Activated naive CD8-positive, alpha-beta T cell treated with anti-CD3 and anti-CD28 coated beads for 36 hours (primary cell): ENCODE results near the gene SAMD15. TPM values are rescaled to one million over a fixed set of nuclear protein-coding genes. Genes with fewer than 3 reads are reported as not detected.
"Not testable (repeated sequence)": the region's sequence is repeated elsewhere in the genome, so short reads cannot be mapped to it uniquely, and the experiment has no call there.

ENCODE experiments used
- DNase-seq: peaks from one replicate; pipeline ENCODE4 v3.0.0; 2021
- H3K27ac Mint-ChIP-seq: one replicate; pipeline ENCODE4 v1.8.0; 2022; ENCODE audit warnings: mild to moderate bottlenecking, moderate library complexity, mixed read lengths
- H3K27me3 Mint-ChIP-seq: one replicate; pipeline ENCODE4 v1.8.0; 2022; ENCODE audit warnings: mild to moderate bottlenecking, mixed read lengths
- H3K36me3 Mint-ChIP-seq: one replicate; pipeline ENCODE4 v1.8.0; 2021; ENCODE audit warnings: mild to moderate bottlenecking, mixed read lengths
- H3K4me1 Mint-ChIP-seq: one replicate; pipeline ENCODE4 v1.8.0; 2021; ENCODE audit warnings: mixed read lengths
- H3K4me3 Mint-ChIP-seq: one replicate; pipeline ENCODE4 v1.8.0; 2022; ENCODE audit warnings: mild to moderate bottlenecking, moderate library complexity, mixed read lengths
- H3K9me3 Mint-ChIP-seq: one replicate; pipeline ENCODE4 v1.8.0; 2022; ENCODE audit warnings: mixed read lengths
- total RNA-seq, 2 experiments: library from RNA; stranded (reverse); gene quantifications; one replicate each; pipeline ENCODE4 v1.2.3, GENCODE V29; 2021

SAMD15 gene
- total RNA-seq, 2 experiments from 2014 or later: 0.34 to 0.45 TPM

- Mint-ChIP-seq H3K9me3 (no peaks in the 10 kb centered on the region), H3K4me3 (no peak overlapping the region), H3K36me3 (no peaks in the 10 kb centered on the region), H3K27ac (no peak overlapping the region), H3K27me3 (no peaks in the 10 kb centered on the region), H3K4me1 (peaks cover 12% of the 10 kb centered on the region)
- DNase-seq: no peak
Observed at GRCh38 chr14:77409131-77409533, 32.0 kb downstream of the SAMD15 start.

GRCh38 chr14:77415403-77416030 is 38.3 kb downstream of the SAMD15 start:
- H3K27me3 Mint-ChIP-seq, H3K4me3 Mint-ChIP-seq, H3K36me3 Mint-ChIP-seq, H3K27ac Mint-ChIP-seq, H3K4me1 Mint-ChIP-seq, DNase-seq: not testable (repeated sequence)
- peaks cover 19% of the 10 kb centered on the region for H3K9me3 Mint-ChIP-seq

- H3K9me3 Mint-ChIP-seq: peaks cover 20% of the 10 kb centered on the region
- H3K4me1 Mint-ChIP-seq, H3K4me3 Mint-ChIP-seq, H3K36me3 Mint-ChIP-seq, H3K27ac Mint-ChIP-seq, DNase-seq, H3K27me3 Mint-ChIP-seq: not testable (repeated sequence)
Observed at GRCh38 chr14:77416098-77416497, 38.9 kb downstream of the SAMD15 start.

GRCh38 chr14:77416836-77417235 is 39.7 kb downstream of the SAMD15 start:
- Mint-ChIP-seq H3K36me3 (peaks cover 17% of the 10 kb centered on the region), H3K27me3 (no peaks in the 10 kb centered on the region), H3K4me1 (no peaks in the 10 kb centered on the region), H3K4me3 (no peak overlapping the region), H3K9me3 (peaks cover 20% of the 10 kb centered on the region), H3K27ac (no peak overlapping the region)
- DNase-seq: no peak

- no peaks in the 10 kb centered on the region for H3K27me3 Mint-ChIP-seq
- H3K36me3 Mint-ChIP-seq: peaks cover 48% of the 10 kb centered on the region
- peaks cover 20% of the 10 kb centered on the region for H3K9me3 Mint-ChIP-seq
- no peak for DNase-seq
- H3K27ac Mint-ChIP-seq: no peak overlapping the region
- no peak overlapping the region for H3K4me3 Mint-ChIP-seq
- no peaks in the 10 kb centered on the region for H3K4me1 Mint-ChIP-seq
Observed at GRCh38 chr14:77421201-77421600, 44.0 kb downstream of the SAMD15 start.

GRCh38 chr14:77423423-77423822 is 46.2 kb downstream of the SAMD15 start, which contains the start of gene NOXRED1:
Gene NOXRED1, minus strand, starts transcription at chr14:77423523. Its CDS starts 634 bp downstream, at chr14:77422889.
- no peaks in the 10 kb centered on the region for H3K4me1 Mint-ChIP-seq
- H3K36me3 Mint-ChIP-seq: peaks cover 60% of the 10 kb centered on the region
- H3K27ac Mint-ChIP-seq: no peak within 1 kb of the TSS
- H3K4me3 Mint-ChIP-seq: no peak within 1 kb of the TSS
- no peak for DNase-seq
- H3K9me3 Mint-ChIP-seq: peaks cover 12% of the 10 kb centered on the region
- no peaks in the 10 kb centered on the region for H3K27me3 Mint-ChIP-seq

- Mint-ChIP-seq H3K4me3 (no peak overlapping the region), H3K27me3 (no peaks in the 10 kb centered on the region), H3K9me3 (peaks cover 6% of the 10 kb centered on the region), H3K27ac (no peak overlapping the region), H3K36me3 (peaks cover 62% of the 10 kb centered on the region), H3K4me1 (no peaks in the 10 kb centered on the region)
- no peak for DNase-seq
Observed at GRCh38 chr14:77424862-77425261, 47.7 kb downstream of the SAMD15 start.

- Mint-ChIP-seq H3K27me3 (no peaks in the 10 kb centered on the region), H3K9me3 (no peaks in the 10 kb centered on the region), H3K36me3 (peaks cover 55% of the 10 kb centered on the region), H3K27ac (no peak overlapping the region), H3K4me3 (no peak overlapping the region), H3K4me1 (no peaks in the 10 kb centered on the region)
- DNase-seq: no peak
Observed at GRCh38 chr14:77426396-77426795, 49.2 kb downstream of the SAMD15 start.

GRCh38 chr14:77436042-77436441 is 58.9 kb downstream of the SAMD15 start:
- Mint-ChIP-seq H3K27ac (no peak overlapping the region), H3K4me1 (no peaks in the 10 kb centered on the region), H3K36me3 (peaks cover 11% of the 10 kb centered on the region), H3K4me3 (no peak overlapping the region), H3K9me3 (no peaks in the 10 kb centered on the region), H3K27me3 (no peaks in the 10 kb centered on the region)
- DNase-seq: no peak

GRCh38 chr14:77438596-77438995 is 61.4 kb downstream of the SAMD15 start:
- peaks cover 11% of the 10 kb centered on the region for H3K36me3 Mint-ChIP-seq
- no peaks in the 10 kb centered on the region for H3K9me3 Mint-ChIP-seq
- DNase-seq: no peak
- no peak overlapping the region for H3K4me3 Mint-ChIP-seq
- H3K27me3 Mint-ChIP-seq: no peaks in the 10 kb centered on the region
- no peaks in the 10 kb centered on the region for H3K4me1 Mint-ChIP-seq
- H3K27ac Mint-ChIP-seq: no peak overlapping the region

GRCh38 chr14:77439861-77440260 is 62.7 kb downstream of the SAMD15 start:
- Mint-ChIP-seq H3K27ac (no peak overlapping the region), H3K9me3 (no peaks in the 10 kb centered on the region), H3K27me3 (no peaks in the 10 kb centered on the region), H3K4me1 (no peaks in the 10 kb centered on the region), H3K4me3 (no peak overlapping the region), H3K36me3 (peaks cover 16% of the 10 kb centered on the region)
- no peak for DNase-seq

Other genes with a start within 250 kb of the SAMD15 start
- not detected for gene ZDHHC22, start 235.6 kb upstream of the SAMD15 start, total RNA-seq
- 1 to 10 TPM in 1 of 2 experiments, under 1 TPM in 1; 0.89 to 1.2 TPM for gene TMEM63C, start 195.6 kb upstream of the SAMD15 start, total RNA-seq
- gene NGB, start 106.2 kb upstream of the SAMD15 start, total RNA-seq: not detected
- 10 to 100 TPM; 14.2 to 18.1 TPM for gene POMT2, start 56.5 kb upstream of the SAMD15 start, total RNA-seq
- 10 to 100 TPM; 20.2 to 22.3 TPM for gene GSTZ1, start 56.3 kb upstream of the SAMD15 start, total RNA-seq
- 10 to 100 TPM; 25.0 to 26.0 TPM for gene TMED8, start 285 bp upstream of the SAMD15 start, total RNA-seq
- under 1 TPM; 0.26 to 0.33 TPM for gene NOXRED1, start 46.1 kb downstream of the SAMD15 start, total RNA-seq
- gene VIPAS39, start 80.2 kb downstream of the SAMD15 start, total RNA-seq: 10 to 100 TPM; 15.6 to 16.4 TPM
- 100 to 1,000 TPM; 381 to 390 TPM for gene AHSA1, start 80.7 kb downstream of the SAMD15 start, total RNA-seq
- gene ISM2, start 121.4 kb downstream of the SAMD15 start, total RNA-seq: under 1 TPM; 0.29 to 0.44 TPM
- 10 to 100 TPM; 30.7 to 36.2 TPM for gene SPTLC2, start 239.3 kb downstream of the SAMD15 start, total RNA-seq